Psoas muscle (tissue), 8 donors: ENCODE data around the gene ADIG. TPM values are rescaled to one million over a fixed set of nuclear protein-coding genes. Genes with fewer than 3 reads are reported as not detected.

Experiments used
- ATAC-seq, 4 donors: fragments of 200-7000 bp; cut with Tn5 transposase; one replicate each; pipeline ENCODE4 v1.9.1; 2020; ENCODE audit warnings: moderate library complexity in 3 of 4, mild to moderate bottlenecking in 2 of 4
- DNase-seq, 2 donors: peaks; one replicate each; pipeline ENCODE4 v3.0.0-alpha.2; 2020
- H3K27ac ChIP-seq: fragments of 200-600 bp; one replicate; pipeline ENCODE4 v1.8.0; 2022
- H3K27me3 ChIP-seq, 3 donors: fragments of 200-600 bp in 1 of 3; one replicate each; pipeline versions ENCODE4 v1.6.1 to v1.8.0; 2013 to 2022; ENCODE audit warnings: low read length in 2 of 3, mild to moderate bottlenecking in 2 of 3, moderate library complexity in 1 of 3; ENCODE audit not compliant: insufficient read depth in 3 of 3
- H3K36me3 ChIP-seq, 2 donors: fragments of 200-600 bp in 1 of 2; one replicate each; pipeline versions ENCODE4 v1.6.1 to v1.8.0; 2013 to 2022; ENCODE audit warnings: low read depth in 1 of 2, mild to moderate bottlenecking in 1 of 2, moderate library complexity in 1 of 2; ENCODE audit not compliant: insufficient read depth in 1 of 2
- H3K4me1 ChIP-seq: fragments of 200-600 bp; one replicate; pipeline ENCODE4 v1.8.0; 2022
- H3K4me3 ChIP-seq: fragments of 200-600 bp; one replicate; pipeline ENCODE4 v1.8.0; 2022; ENCODE audit warnings: mild to moderate bottlenecking
- H3K9me3 ChIP-seq: fragments of 200-600 bp; one replicate; pipeline ENCODE4 v1.8.0; 2022
- WGBS, 3 donors: extraction: QIAGEN DNeasy Blood & Tissue Kit; methylation state at CpG; one replicate each; pipeline versions ENCODE4 v1.1.6 to v1.1.7; 2013; 5-methylcytosine and 5-hydroxymethylcytosine counted together
- intact Hi-C, 2 donors: fragments of 100-400 bp; cut with DNase I; formaldehyde crosslinking; loops; one replicate each; pipeline versions ENCODE4 v1.11.0 to v1.14.2; 2022
- polyA plus RNA-seq, 3 donors: library from polyadenylated mRNA; stranded (reverse); fragments of 200-250 nt; gene quantifications; one replicate each; pipeline ENCODE4 v1.2.3, GENCODE V29; 2013
- total RNA-seq, 4 donors: library from RNA; stranded (reverse); fragmentation: NEBNext Ultra II Directional in 2 of 4; extraction: Animal tissue kit (Norgen Biotek cat#: 25700) in 2 of 4; gene quantifications; one replicate each; pipeline versions ENCODE4 v1.2.1 to v1.2.4, GENCODE V29; 2021 to 2023
- TF ChIP-seq, protein P1 (sequence below): fragments of 200-600 bp; IDR thresholded peaks from one replicate; pipeline ENCODE4 v1.8.0; 2022; ENCODE audit warnings: antibody characterized with exemption
- donor health status: healthy with polysubstance abuse.
- donor health status: DM: no; HTN: no; CAD: no; lungs with moderate emphysema.
- donor health status: Bipolar disorder and iron deficiency.
- donor health status: healthy.
- donor health status: DM: yes; HTN: yes; CAD: no.
- donor health status: DM: no; HTN: no; CAD: no.
- donor health status: DM: no; HTN: no; CAD: no.
- donor health status: DM: yes; HTN: yes; CAD: no.

ADIG gene
- total and polyA plus RNA-seq, 7 donors: not detected

DNA sequence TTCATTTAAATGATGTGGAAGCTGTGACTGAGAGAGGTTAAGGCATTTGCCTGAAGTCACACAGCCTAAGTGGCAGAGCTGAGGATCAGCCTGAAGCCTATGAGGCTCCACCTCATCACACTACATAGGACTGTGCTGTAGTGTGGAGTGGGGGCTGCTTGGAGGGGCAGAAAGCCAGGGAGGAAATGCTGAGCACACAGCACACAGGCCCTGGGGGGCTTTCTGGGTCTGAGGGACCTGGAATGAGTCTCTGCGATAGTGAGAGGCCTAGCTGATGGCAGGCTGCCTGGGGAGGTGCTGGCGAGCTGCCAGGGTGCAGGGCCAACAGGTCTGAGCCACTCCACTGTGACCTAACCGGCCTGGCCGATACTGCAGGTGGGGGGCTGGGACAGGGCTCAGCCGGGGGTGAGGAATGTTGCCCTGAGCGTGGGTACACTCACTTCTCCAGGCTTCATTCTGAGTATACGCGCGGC lies 18.4 kb downstream of the ADIG start:
- TF ChIP-seq, protein P1, sequence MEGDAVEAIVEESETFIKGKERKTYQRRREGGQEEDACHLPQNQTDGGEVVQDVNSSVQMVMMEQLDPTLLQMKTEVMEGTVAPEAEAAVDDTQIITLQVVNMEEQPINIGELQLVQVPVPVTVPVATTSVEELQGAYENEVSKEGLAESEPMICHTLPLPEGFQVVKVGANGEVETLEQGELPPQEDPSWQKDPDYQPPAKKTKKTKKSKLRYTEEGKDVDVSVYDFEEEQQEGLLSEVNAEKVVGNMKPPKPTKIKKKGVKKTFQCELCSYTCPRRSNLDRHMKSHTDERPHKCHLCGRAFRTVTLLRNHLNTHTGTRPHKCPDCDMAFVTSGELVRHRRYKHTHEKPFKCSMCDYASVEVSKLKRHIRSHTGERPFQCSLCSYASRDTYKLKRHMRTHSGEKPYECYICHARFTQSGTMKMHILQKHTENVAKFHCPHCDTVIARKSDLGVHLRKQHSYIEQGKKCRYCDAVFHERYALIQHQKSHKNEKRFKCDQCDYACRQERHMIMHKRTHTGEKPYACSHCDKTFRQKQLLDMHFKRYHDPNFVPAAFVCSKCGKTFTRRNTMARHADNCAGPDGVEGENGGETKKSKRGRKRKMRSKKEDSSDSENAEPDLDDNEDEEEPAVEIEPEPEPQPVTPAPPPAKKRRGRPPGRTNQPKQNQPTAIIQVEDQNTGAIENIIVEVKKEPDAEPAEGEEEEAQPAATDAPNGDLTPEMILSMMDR: no peak
- intact Hi-C loops: no loop called here
- no peak overlapping the region for H3K4me3 ChIP-seq
- peaks cover 0 to 52% (median 13%) of the 10 kb centered on the region in 3 donors for H3K27me3 ChIP-seq
- H3K4me1 ChIP-seq: no peaks in the 10 kb centered on the region
- WGBS, 3 donors: 37 to 44% (median 37%) methylated on average over 9 of the region's 9 CpGs
- DNase-seq (peak; percentile 28 to 53), ATAC-seq (peak in 1 of 4 donors; percentile 39)
- no peak overlapping the region for H3K27ac ChIP-seq
- no peaks in the 10 kb centered on the region for H3K36me3 ChIP-seq
- H3K9me3 ChIP-seq: no peaks in the 10 kb centered on the region

DNA sequence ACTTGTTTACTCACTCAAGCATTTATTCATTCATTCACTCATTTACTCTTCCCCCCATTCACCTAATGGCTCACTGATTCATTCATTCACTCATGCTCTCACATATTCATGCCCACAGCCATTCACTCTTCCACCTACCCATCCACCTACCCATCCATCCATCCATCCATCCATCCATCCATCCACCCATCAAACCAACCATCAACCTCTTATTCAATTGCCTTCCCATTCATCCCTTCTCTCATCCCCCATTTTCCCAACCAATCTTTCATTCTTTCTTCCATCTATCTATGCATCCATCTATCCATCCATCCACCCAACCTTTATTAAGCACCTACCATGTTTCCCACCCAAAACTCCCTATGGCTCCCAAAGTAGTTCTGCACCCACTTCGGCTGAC lies 19.1 kb downstream of the ADIG start:
- H3K36me3 ChIP-seq: no peaks in the 10 kb centered on the region
- ATAC-seq (no peak), DNase-seq (no peak)
- no peak overlapping the region for H3K27ac ChIP-seq
- H3K4me3 ChIP-seq: no peak overlapping the region
- no peaks in the 10 kb centered on the region for H3K9me3 ChIP-seq
- 96 to 100% (median 97%) methylated on average over 1 of the region's 1 CpG for WGBS, 3 donors
- intact Hi-C loops: no loop called here
- H3K27me3 ChIP-seq: peaks cover 0 to 58% (median 13%) of the 10 kb centered on the region in 3 donors
- TF ChIP-seq, protein P1: no peak
- no peaks in the 10 kb centered on the region for H3K4me1 ChIP-seq

DNA sequence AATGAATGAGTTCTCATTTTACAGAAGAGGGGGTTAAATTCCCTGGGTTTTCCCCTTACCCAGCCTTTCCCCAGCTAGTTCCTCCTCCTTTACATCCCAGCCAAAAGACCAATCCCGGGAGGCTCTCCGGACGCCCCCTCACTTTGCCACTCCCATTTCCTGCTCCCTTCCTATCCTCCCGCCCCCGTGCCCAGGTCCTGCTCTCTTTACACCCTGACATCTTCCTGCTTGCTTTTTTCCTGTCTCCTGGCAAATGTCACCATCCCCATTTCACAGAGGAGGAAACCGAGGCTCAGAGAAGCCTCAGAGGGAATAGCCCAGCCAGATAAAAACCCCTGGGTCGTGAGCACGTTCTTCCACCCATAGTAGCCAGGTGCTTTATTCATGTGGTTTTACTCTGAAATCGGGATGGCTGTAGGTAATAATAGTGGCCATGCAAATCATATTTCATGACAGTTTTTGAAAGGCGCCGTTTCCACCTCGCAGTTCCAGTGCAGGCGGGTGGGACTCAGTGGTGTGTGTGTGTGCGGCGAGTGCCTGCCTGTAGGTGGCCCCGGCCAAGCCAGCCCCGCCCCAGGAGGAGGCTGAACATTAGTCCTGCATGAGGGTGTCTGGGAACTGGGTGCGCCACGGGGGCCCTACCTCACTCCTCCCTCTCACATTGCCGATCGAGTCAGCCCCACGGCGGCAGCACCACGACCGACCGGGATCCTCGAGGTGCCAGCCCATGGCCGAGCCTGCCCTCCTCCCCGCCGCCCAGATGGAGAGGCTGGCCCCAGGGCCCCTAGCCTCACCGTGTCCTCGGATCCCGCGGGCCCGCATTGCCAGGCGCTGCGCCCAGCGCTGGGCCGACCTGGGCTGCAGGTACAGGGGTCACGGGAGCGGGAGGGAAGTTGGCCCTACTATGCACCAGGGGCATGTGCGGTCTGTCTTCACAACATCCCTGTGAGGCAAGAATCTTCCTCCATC lies 20.5 kb downstream of the ADIG start, which contains the start of gene ARHGAP40:
Gene ARHGAP40, plus strand, starts transcription at position 594 of the 969 bp plus-strand sequence.
- H3K27me3 ChIP-seq: peaks cover 0 to 63% (median 16%) of the 10 kb centered on the region in 3 donors
- no peak for ATAC-seq

DNA sequence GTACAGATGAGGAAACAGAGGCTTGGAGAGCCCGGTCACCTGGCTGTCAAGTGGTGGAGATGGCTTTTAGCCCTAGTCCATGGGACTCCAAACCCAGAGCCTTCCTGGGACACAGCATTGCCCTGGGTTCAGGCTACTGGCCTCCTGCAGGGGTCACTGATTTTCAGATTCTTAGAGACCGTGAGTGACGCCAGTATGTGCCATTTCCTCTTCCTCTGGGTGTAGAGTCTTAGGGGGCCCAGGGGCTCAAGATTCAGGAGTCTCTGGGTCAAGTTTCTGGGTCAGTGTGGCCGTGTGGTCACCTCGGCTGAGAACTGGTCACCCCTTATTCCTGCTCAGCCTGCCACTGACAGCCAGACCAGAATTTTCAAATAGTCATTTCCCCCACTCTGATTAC lies 21.2 kb downstream of the ADIG start:
- Histone ChIP-seq H3K27ac (no peak overlapping the region), H3K9me3 (no peaks in the 10 kb centered on the region), H3K27me3 (peaks cover 0 to 63% (median 16%) of the 10 kb centered on the region in 3 donors), H3K36me3 (no peaks in the 10 kb centered on the region), H3K4me3 (no peak overlapping the region), H3K4me1 (no peaks in the 10 kb centered on the region)
- TF ChIP-seq, protein P1: no peak
- no peak for ATAC-seq
- intact Hi-C loops: no loop called here
- no peak for DNase-seq
- WGBS, 3 donors: 42 to 55% (median 49%) methylated on average over 5 of the region's 5 CpGs

More for the DNA sequence above, 20.5 kb downstream of the ADIG start, which contains the start of gene ARHGAP40:
- Histone ChIP-seq H3K36me3 (no peaks in the 10 kb centered on the region), H3K4me1 (no peaks in the 10 kb centered on the region), H3K4me3 (no peak within 1 kb of the TSS), H3K27ac (no peak within 1 kb of the TSS), H3K9me3 (no peaks in the 10 kb centered on the region)
- no peak for DNase-seq
- TF ChIP-seq, protein P1: no peak
- WGBS, 3 donors: 12 to 13% (median 12%) methylated on average over 40 to 42 of the region's 42 CpGs
- intact Hi-C loops: no loop called here
